ENCODE data around the gene POF1B. TPM values are rescaled to one million over a fixed set of nuclear protein-coding genes. Genes with fewer than 3 reads are reported as not detected.

Gene POF1B
- total and polyA plus RNA-seq, 2 of the 4 experiments (the other 2 are of a cell fraction), result not detected

GRCh38 chrX:85419293-85419692 is 39.8 kb upstream of the POF1B start:
- no peak overlapping the region for H3K27ac ChIP-seq (ENCODE audit: insufficient read depth, low read length)
- no peak overlapping the region for H3K14ac ChIP-seq (replicated peaks; ENCODE audit: low read depth, low read length)
- no peak overlapping the region for H3K18ac ChIP-seq (ENCODE audit: low read depth, low read length)
- H4K5ac ChIP-seq (ENCODE audit: low read depth, low read length), result no peak overlapping the region
- no peak overlapping the region for H3K9ac ChIP-seq (ENCODE audit: low read depth, low read length)
- H3K4me1 ChIP-seq (ENCODE audit: control insufficient read depth, insufficient read depth, low read length), result no peaks in the 10 kb centered on the region
- no peak overlapping the region for H2BK5ac ChIP-seq (ENCODE audit: low read depth, low read length, poor library complexity, severe bottlenecking)
- no peak overlapping the region for H2AK9ac ChIP-seq (replicated peaks; ENCODE audit: low read depth, low read length, poor library complexity)
- intact Hi-C loops (cut with micrococcal nuclease) (no loop called here), in situ Hi-C loops (cut with MboI; ENCODE audit: low sequenced_read_pairs) (no loop called here), dilution Hi-C loops (cut with HindIII; ENCODE audit: low sequenced_read_pairs, unreplicated experiment) (no loop called here)
- ChIA-PET POLR2A (ENCODE audit: unreplicated experiment) (no interaction called here), CTCF (no interaction called here)
- H3K9me1 ChIP-seq (ENCODE audit: insufficient read depth, low read length), result no peaks in the 10 kb centered on the region
- no peaks in the 10 kb centered on the region for H3K27me3 ChIP-seq (ENCODE audit: control insufficient read depth, insufficient read depth, low read length)
- no peaks in the 10 kb centered on the region for H3K79me1 ChIP-seq (ENCODE audit: low read depth in 1 of 2, low read length in 2 of 2)
- DNase-seq (no peak), ATAC-seq (ENCODE audit: low read depth) (no peak)
- H2AFZ ChIP-seq (replicated peaks; ENCODE audit: low read length, poor library complexity), result no peak overlapping the region
- H2AK5ac ChIP-seq (ENCODE audit: low read depth, low read length), result no peak overlapping the region
- H3K23ac ChIP-seq (ENCODE audit: low read depth, low read length), result no peak overlapping the region
- BruUV-seq (replicated peaks), result no TSS peak
- no peaks in the 10 kb centered on the region for H3K9me3 ChIP-seq (ENCODE audit: control insufficient read depth, insufficient read depth, low read length)
- H3K56ac ChIP-seq (ENCODE audit: extremely low read depth, insufficient read depth, low read length), result no peak overlapping the region
- no peak overlapping the region for H4K8ac ChIP-seq (ENCODE audit: low read depth in 2 of 2, low read length in 2 of 2)
- H2BK20ac ChIP-seq (ENCODE audit: low read depth, low read length), result no peak overlapping the region
- H3K36me3 ChIP-seq (ENCODE audit: control insufficient read depth, insufficient read depth, low read length), result no peaks in the 10 kb centered on the region
- no peak overlapping the region for H3K4me2 ChIP-seq (ENCODE audit: low read depth, low read length)
- no peak overlapping the region for H3K4ac ChIP-seq (ENCODE audit: low read depth, low read length)
- H4K91ac ChIP-seq (ENCODE audit: insufficient read depth, low read depth, low read length), result no peak overlapping the region
- H2BK15ac ChIP-seq (ENCODE audit: low read depth, low read length), result no peak overlapping the region
- no peak overlapping the region for H3K4me3 ChIP-seq (ENCODE audit: insufficient read depth, low read depth, low read length)
- TF ChIP-seq BHLHE40 (IDR thresholded peaks at IDR 0.05; ENCODE audit: low read depth, low read length) (no peak), RCOR1 (IDR thresholded peaks at IDR 0.05; ENCODE audit: insufficient replicate concordance, low read length) (no peak), POLR2A (IDR thresholded peaks at IDR 0.05; ENCODE audit: low read depth, low read length) (no peak), CTCF (conservative IDR thresholded peaks at IDR 0.05; ENCODE audit: low read depth, low read length) (no peak), RFX5 (IDR thresholded peaks at IDR 0.05; ENCODE audit: low read depth, low read length) (no peak), FOS (IDR thresholded peaks at IDR 0.05; ENCODE audit: low read depth, low read length) (no peak), CHD1 (IDR thresholded peaks at IDR 0.05; ENCODE audit: low read depth, low read length) (no peak), RAD21 (IDR thresholded peaks at IDR 0.05; ENCODE audit: low read length) (no peak)
- no peaks in the 10 kb centered on the region for H4K20me1 ChIP-seq (ENCODE audit: insufficient read depth, low read length)
- no peak overlapping the region for H2BK120ac ChIP-seq (ENCODE audit: low read depth, low read length)
